MG63 (cell line): ENCODE results near the gene UPF2. TPM values are rescaled to one million over a fixed set of nuclear protein-coding genes. Genes with fewer than 3 reads are reported as not detected.

Experiments used
- DNase-seq: peaks from one replicate; pipeline ENCODE4 v3.0.0-alpha.2; 2020
- H3K27me3 ChIP-seq: fragments of 250-450 bp; sonication (Bioruptor Pico); 2 replicates; pipeline ENCODE4 v1.5.1; 2020; ENCODE audit warnings: mild to moderate bottlenecking, moderate library complexity
- H3K36me3 ChIP-seq: fragments of 250-450 bp; sonication (Bioruptor Pico); 2 replicates; pipeline ENCODE4 v1.5.1; 2020; ENCODE audit warnings: mild to moderate bottlenecking, moderate library complexity
- H3K4me3 ChIP-seq: fragments of 250-450 bp; sonication (Bioruptor Pico); 2 replicates; pipeline ENCODE4 v1.5.1; 2020; ENCODE audit warnings: mild to moderate bottlenecking, moderate library complexity
- H3K9me3 ChIP-seq: fragments of 250-450 bp; sonication (Bioruptor Pico); 2 replicates; pipeline ENCODE4 v1.5.1; 2020; ENCODE audit warnings: mild to moderate bottlenecking, moderate library complexity
- total RNA-seq: library from RNA; depleted of rRNA; stranded (reverse); fragments of >200 nt; shearing (Covaris generic); gene quantifications from 2 replicates; pipeline ENCODE4 v1.2.3, GENCODE V29; 2014; ENCODE audit warnings: low replicate concordance; rRNA removed

Gene UPF2
- total RNA-seq, 1 experiment from 2014 or later, result 9.6 TPM

GRCh38 chr10:11874568-11875493 is 167.8 kb downstream of the UPF2 start:
- H3K36me3 ChIP-seq, result no peaks in the 10 kb centered on the region
- no peak overlapping the region for H3K4me3 ChIP-seq
- no peaks in the 10 kb centered on the region for H3K9me3 ChIP-seq
- no peaks in the 10 kb centered on the region for H3K27me3 ChIP-seq
- no peak for DNase-seq

GRCh38 chr10:11871466-11871865 is 171.1 kb downstream of the UPF2 start:
- H3K27me3 ChIP-seq, result no peaks in the 10 kb centered on the region
- no peaks in the 10 kb centered on the region for H3K36me3 ChIP-seq
- DNase-seq, result no peak
- H3K4me3 ChIP-seq, result no peak overlapping the region
- H3K9me3 ChIP-seq, result no peaks in the 10 kb centered on the region

GRCh38 chr10:11870900-11871400 is 171.7 kb downstream of the UPF2 start:
- H3K9me3 ChIP-seq, result no peaks in the 10 kb centered on the region
- H3K4me3 ChIP-seq, result no peak overlapping the region
- DNase-seq, result no peak
- no peaks in the 10 kb centered on the region for H3K27me3 ChIP-seq
- no peaks in the 10 kb centered on the region for H3K36me3 ChIP-seq

GRCh38 chr10:11870461-11870780 is 172.2 kb downstream of the UPF2 start:
- no peaks in the 10 kb centered on the region for H3K9me3 ChIP-seq
- no peak for DNase-seq
- no peak overlapping the region for H3K4me3 ChIP-seq

More at GRCh38 chr10:11870461-11870780, 172.2 kb downstream of the UPF2 start:
- H3K36me3 ChIP-seq, result no peaks in the 10 kb centered on the region
- H3K27me3 ChIP-seq, result no peaks in the 10 kb centered on the region

Other genes with a start within 250 kb of the UPF2 start
- gene PROSER2, start 219.5 kb downstream of the UPF2 start, total RNA-seq, result 2.1 and 3.5 TPM in 2 replicates
- gene DHTKD1, start 26.1 kb upstream of the UPF2 start, total RNA-seq, result 6.5 and 15.5 TPM in 2 replicates
- 0.30 and 3.9 TPM in 2 replicates for gene SEC61A2, start 86.9 kb upstream of the UPF2 start, total RNA-seq
- gene NUDT5, start 153.1 kb upstream of the UPF2 start, total RNA-seq, result 67.7 and 78.4 TPM in 2 replicates
- gene CDC123, start 153.4 kb upstream of the UPF2 start, total RNA-seq, result 201 and 294 TPM in 2 replicates